Hepatocyte (in vitro differentiated cells): Measurements from ENCODE around the gene ENPP1.

Experiments
- EZH2 ChIP-seq: fragments of 200-600 bp; sonication (generic); IDR thresholded peaks from 2 replicates; pipeline ENCODE4 v1.6.1; 2016; ENCODE audit warnings: antibody characterized with exemption, mild to moderate bottlenecking, borderline replicate concordance
- EZH2phosphoT487 ChIP-seq: fragments of 200-600 bp; sonication (generic); IDR thresholded peaks from one replicate; pipeline ENCODE4 v1.6.1; 2018; ENCODE audit warnings: antibody characterized with exemption, mild to moderate bottlenecking, low read depth, moderate library complexity; ENCODE audit not compliant: unreplicated experiment, severe bottlenecking
- TF ChIP-seq, protein P1 (sequence below): fragments of 200-600 bp; sonication (generic); IDR thresholded peaks from 2 replicates; pipeline ENCODE4 v1.5.1; 2016; ENCODE audit warnings: antibody characterized with exemption, mild to moderate bottlenecking; ENCODE audit not compliant: poor library complexity

DNA sequence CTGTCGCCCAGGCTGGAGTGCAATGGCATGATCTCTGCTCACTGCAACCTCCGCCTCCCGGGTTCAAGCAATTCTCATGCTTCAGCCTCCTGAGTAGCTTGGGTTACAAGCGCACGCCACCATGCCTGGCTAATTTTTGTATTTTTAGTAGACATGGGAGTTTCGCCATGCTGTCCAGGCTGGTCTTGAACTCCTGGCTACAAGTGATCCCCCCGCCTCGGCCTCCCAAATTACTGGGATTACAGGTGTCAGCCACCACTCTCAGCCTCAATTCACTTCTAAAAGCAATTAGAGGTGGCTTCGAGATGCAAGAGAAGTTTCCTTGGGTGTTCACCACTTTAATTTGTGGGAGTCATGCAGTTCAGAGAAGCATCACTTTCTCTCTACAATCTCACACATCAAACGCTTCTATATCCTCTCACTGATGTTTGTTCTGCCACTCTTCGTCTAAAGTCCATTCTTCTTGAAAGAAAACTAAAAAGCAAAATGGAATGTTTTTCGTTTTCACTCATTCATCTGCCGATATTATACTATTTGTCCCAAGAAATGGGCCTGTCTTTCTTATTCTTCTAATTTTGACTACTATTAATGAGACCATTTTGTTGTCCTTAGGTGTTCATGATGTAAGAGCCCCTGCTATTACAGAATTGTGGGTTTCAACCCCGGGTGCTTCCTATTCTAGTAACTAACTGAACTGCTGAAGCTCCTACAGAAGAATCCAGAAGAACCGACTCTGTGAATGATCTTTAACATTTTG, 38.3 kb upstream of the ENPP1 start:
- TF ChIP-seq, protein P1, sequence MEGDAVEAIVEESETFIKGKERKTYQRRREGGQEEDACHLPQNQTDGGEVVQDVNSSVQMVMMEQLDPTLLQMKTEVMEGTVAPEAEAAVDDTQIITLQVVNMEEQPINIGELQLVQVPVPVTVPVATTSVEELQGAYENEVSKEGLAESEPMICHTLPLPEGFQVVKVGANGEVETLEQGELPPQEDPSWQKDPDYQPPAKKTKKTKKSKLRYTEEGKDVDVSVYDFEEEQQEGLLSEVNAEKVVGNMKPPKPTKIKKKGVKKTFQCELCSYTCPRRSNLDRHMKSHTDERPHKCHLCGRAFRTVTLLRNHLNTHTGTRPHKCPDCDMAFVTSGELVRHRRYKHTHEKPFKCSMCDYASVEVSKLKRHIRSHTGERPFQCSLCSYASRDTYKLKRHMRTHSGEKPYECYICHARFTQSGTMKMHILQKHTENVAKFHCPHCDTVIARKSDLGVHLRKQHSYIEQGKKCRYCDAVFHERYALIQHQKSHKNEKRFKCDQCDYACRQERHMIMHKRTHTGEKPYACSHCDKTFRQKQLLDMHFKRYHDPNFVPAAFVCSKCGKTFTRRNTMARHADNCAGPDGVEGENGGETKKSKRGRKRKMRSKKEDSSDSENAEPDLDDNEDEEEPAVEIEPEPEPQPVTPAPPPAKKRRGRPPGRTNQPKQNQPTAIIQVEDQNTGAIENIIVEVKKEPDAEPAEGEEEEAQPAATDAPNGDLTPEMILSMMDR: no peak
- TF ChIP-seq EZH2 (no peak), EZH2phosphoT487 (no peak)
